Right lobe of liver (tissue), 6 donors: ENCODE data around the gene TSN. TPM values are rescaled to one million over a fixed set of nuclear protein-coding genes. Genes with fewer than 3 reads are reported as not detected.
A peak's percentile ranks its signal among the peaks of the same experiment; 100 is the strongest.

ENCODE experiments used
- ATAC-seq, 4 donors: fragments of 200-7000 bp; cut with Tn5 transposase; one replicate each; pipeline ENCODE4 v1.9.1; 2020; ENCODE audit warnings: mild to moderate bottlenecking in 4 of 4, moderate library complexity in 4 of 4
- DNase-seq, 3 donors: peaks; one replicate each; pipeline ENCODE4 v3.0.0-alpha.2; 2020
- H3K27ac ChIP-seq, 3 donors: fragments of 200-600 bp; one replicate each; pipeline ENCODE4 v1.8.0; 2022
- H3K27me3 ChIP-seq, 2 donors: fragments of 200-600 bp; one replicate each; pipeline ENCODE4 v1.8.0; 2022
- H3K36me3 ChIP-seq, 4 donors: fragments of 200-600 bp; sonication (generic) in 1 of 4; one replicate each; pipeline versions ENCODE4 v1.5.1 to v1.8.0; 2017 to 2022; ENCODE audit warnings: control low read depth in 1 of 4
- H3K4me1 ChIP-seq, 4 donors: fragments of 200-600 bp; sonication (generic) in 1 of 4; one replicate each; pipeline versions ENCODE4 v1.5.1 to v1.8.0; 2017 to 2022; ENCODE audit warnings: control low read depth in 1 of 4
- H3K4me3 ChIP-seq, 3 donors: fragments of 200-600 bp; one replicate each; pipeline ENCODE4 v1.8.0; 2022
- H3K9me3 ChIP-seq, 4 donors: fragments of 200-600 bp; sonication (generic) in 1 of 4; one replicate each; pipeline versions ENCODE4 v1.5.1 to v1.8.0; 2017 to 2022; ENCODE audit warnings: control low read depth in 1 of 4
- CTCF ChIP-seq, 4 donors: fragments of 200-600 bp in 3 of 4; fragments of 450-650 bp in 1 of 4; IDR thresholded peaks; one replicate each; pipeline versions ENCODE4 v1.5.1 to v1.8.0; 2016 to 2022; ENCODE audit warnings: antibody characterized with exemption in 4 of 4, mild to moderate bottlenecking in 2 of 4
- POLR2A ChIP-seq: fragments of 450-650 bp; IDR thresholded peaks from one replicate; pipeline ENCODE4 v1.6.1; 2017; ENCODE audit warnings: antibody characterized with exemption, mild to moderate bottlenecking
- WGBS: methylation state at CpG from one replicate; pipeline ENCODE4 v1.1.6; 2018; ENCODE audit warnings: low coverage, low lambda C conversion rate; ENCODE audit not compliant: insufficient coverage; ENCODE audit errors: missing lambda C conversion rate; 5-methylcytosine and 5-hydroxymethylcytosine counted together
- intact Hi-C, 2 donors: fragments of 100-400 bp; cut with DNase I; formaldehyde crosslinking; loops; one replicate each; pipeline versions ENCODE4 v1.11.2 to v1.14.1; 2022
- total RNA-seq, 6 experiments: library from RNA; depleted of rRNA in 2 of 6; stranded (reverse); fragments of >200 nt in 2 of 6; fragmentation: NEBNext Ultra II Directional in 3 of 6; extraction: Animal tissue kit (Norgen Biotek cat#: 25700) in 3 of 6; gene quantifications; one replicate each; pipeline versions ENCODE4 v1.1.0 to v1.2.4, GENCODE V29; 2016 to 2023
- donor health status: DM: no; HTN: yes; CAD: no.
- donor health status: DM: no; HTN: no; CAD: no.
- donor health status: DM: no; HTN: no; CAD: no.
- donor health status: DM: no; HTN: yes; CAD: no.
- donor health status: DM: no; HTN: yes; CAD: no.

The TSN gene
- total RNA-seq, 6 experiments from 2014 or later = 22.5 to 38.1 (median 27.5) TPM

GRCh38 chr2:121748202-121748601 lies 7.2 kb upstream of the TSN start:
- Histone ChIP-seq H3K9me3 (no peaks in the 10 kb centered on the region), H3K27ac (no peak overlapping the region), H3K4me3 (no peak overlapping the region), H3K4me1 (no peaks in the 10 kb centered on the region), H3K27me3 (no peaks in the 10 kb centered on the region), H3K36me3 (no peaks in the 10 kb centered on the region)
- TF ChIP-seq POLR2A (no peak), CTCF (IDR thresholded peaks at IDR 0.05) (peak in 2 of 4 donors; percentile 15 to 29)
- 62% methylated on average over 4 of the region's 4 CpGs for WGBS
- peak; percentile 37 to 68 (median 44) for ATAC-seq
- intact Hi-C loops = no loop called here
- DNase-seq = no peak

- H3K9me3 ChIP-seq = no peaks in the 10 kb centered on the region
- peak overlapping the region; percentile 98 to 100 (median 99) for H3K4me3 ChIP-seq
- H3K27me3 ChIP-seq = no peaks in the 10 kb centered on the region
- WGBS = 2% methylated on average over 8 of the region's 8 CpGs
- peaks cover 0 to 12% (median 0%) of the 10 kb centered on the region in 4 donors for H3K36me3 ChIP-seq
- ATAC-seq = no peak
- DNase-seq = no peak
- intact Hi-C loops = no loop called here
- peaks cover 0 to 14% (median 6%) of the 10 kb centered on the region in 4 donors for H3K4me1 ChIP-seq
- no peak overlapping the region for H3K27ac ChIP-seq
- TF ChIP-seq POLR2A (no peak), CTCF (IDR thresholded peaks at IDR 0.05) (no peak)
Observed at GRCh38 chr2:121754851-121755236, 607 bp upstream of the TSN start.

GRCh38 chr2:121764681-121765228 lies 9.3 kb downstream of the TSN start:
- Histone ChIP-seq H3K4me3 (no peak overlapping the region), H3K27ac (no peak overlapping the region), H3K36me3 (peaks cover 0 to 77% (median 19%) of the 10 kb centered on the region in 4 donors), H3K9me3 (no peaks in the 10 kb centered on the region), H3K27me3 (no peaks in the 10 kb centered on the region), H3K4me1 (no peaks in the 10 kb centered on the region)
- intact Hi-C loops = no loop called here
- no peak for DNase-seq
- 84% methylated on average over 5 of the region's 10 CpGs for WGBS
- TF ChIP-seq POLR2A (no peak), CTCF (IDR thresholded peaks at IDR 0.05) (no peak)
- ATAC-seq = no peak

- H3K9me3 ChIP-seq = no peaks in the 10 kb centered on the region
- H3K4me1 ChIP-seq = no peaks in the 10 kb centered on the region
- ATAC-seq = no peak
- peaks cover 0 to 64% (median 15%) of the 10 kb centered on the region in 4 donors for H3K36me3 ChIP-seq
- H3K27ac ChIP-seq = no peak overlapping the region
- TF ChIP-seq CTCF (IDR thresholded peaks at IDR 0.05) (no peak), POLR2A (no peak)
- 60% methylated on average over 1 of the region's 1 CpG for WGBS
- no peak for DNase-seq
- intact Hi-C loops = no loop called here
- no peaks in the 10 kb centered on the region for H3K27me3 ChIP-seq
- no peak overlapping the region for H3K4me3 ChIP-seq
Observed at GRCh38 chr2:121766624-121767023, 11.2 kb downstream of the TSN start.
